Measurements from ENCODE around the gene MPG. TPM values are rescaled to one million over a fixed set of nuclear protein-coding genes. Genes with fewer than 3 reads are reported as not detected.
A peak's percentile ranks its signal among the peaks of the same experiment; 100 is the strongest.

MPG gene
- polyA plus RNA-seq, 1 experiment = 47.3 TPM

DNA sequence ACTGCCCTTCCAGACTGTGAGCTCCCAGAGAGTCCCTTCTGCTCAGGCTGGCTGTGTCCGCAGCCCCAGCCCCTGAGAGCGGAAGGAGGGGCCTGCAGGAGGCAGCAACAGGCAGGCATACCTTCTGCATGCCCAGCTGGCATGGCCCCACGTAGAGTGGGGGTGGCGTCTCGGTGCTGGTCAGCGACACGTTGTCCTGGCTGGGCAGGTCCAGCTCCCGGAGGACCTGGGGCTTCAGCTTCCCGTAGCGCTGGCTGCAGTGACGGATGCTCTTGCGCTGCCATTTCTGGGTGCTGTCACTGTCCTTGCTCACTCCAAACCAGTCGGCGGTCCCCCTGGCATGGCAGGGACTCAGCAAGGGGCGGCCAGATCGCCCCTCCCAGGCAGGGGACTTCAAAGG is 14.6 kb upstream of the MPG start:
- TF ChIP-seq, protein P1, sequence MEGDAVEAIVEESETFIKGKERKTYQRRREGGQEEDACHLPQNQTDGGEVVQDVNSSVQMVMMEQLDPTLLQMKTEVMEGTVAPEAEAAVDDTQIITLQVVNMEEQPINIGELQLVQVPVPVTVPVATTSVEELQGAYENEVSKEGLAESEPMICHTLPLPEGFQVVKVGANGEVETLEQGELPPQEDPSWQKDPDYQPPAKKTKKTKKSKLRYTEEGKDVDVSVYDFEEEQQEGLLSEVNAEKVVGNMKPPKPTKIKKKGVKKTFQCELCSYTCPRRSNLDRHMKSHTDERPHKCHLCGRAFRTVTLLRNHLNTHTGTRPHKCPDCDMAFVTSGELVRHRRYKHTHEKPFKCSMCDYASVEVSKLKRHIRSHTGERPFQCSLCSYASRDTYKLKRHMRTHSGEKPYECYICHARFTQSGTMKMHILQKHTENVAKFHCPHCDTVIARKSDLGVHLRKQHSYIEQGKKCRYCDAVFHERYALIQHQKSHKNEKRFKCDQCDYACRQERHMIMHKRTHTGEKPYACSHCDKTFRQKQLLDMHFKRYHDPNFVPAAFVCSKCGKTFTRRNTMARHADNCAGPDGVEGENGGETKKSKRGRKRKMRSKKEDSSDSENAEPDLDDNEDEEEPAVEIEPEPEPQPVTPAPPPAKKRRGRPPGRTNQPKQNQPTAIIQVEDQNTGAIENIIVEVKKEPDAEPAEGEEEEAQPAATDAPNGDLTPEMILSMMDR (IDR thresholded peaks at IDR 0.05; ENCODE audit: low read depth, low read length) = no peak
- ChIA-PET CTCF (interaction anchor here (1.0 to 12.2 kb wide), 2 partner anchors 33 to 299 kb away, joined by 4 to 242 read pairs; no protein-coding TSS in a partner anchor), POLR2A (interaction anchor here (0.6 to 1.0 kb wide), 2 partner anchors 31 to 34 kb away, joined by 3 read pairs; no protein-coding TSS in a partner anchor)
- no peaks in the 10 kb centered on the region for H3K27me3 ChIP-seq (ENCODE audit: control insufficient read depth, insufficient read depth, low read length)
- no peak overlapping the region for H3K4me3 ChIP-seq (ENCODE audit: low read depth, low read length)
- H3K9me3 ChIP-seq (ENCODE audit: control insufficient read depth, insufficient read depth, low read length) = no peaks in the 10 kb centered on the region; the same call in 1 of the 2 replicates
- DNase-seq (ENCODE audit: low read depth, low spot score) = no peak
- no peak overlapping the region for H3K27ac ChIP-seq (ENCODE audit: low read depth, low read length)

DNA sequence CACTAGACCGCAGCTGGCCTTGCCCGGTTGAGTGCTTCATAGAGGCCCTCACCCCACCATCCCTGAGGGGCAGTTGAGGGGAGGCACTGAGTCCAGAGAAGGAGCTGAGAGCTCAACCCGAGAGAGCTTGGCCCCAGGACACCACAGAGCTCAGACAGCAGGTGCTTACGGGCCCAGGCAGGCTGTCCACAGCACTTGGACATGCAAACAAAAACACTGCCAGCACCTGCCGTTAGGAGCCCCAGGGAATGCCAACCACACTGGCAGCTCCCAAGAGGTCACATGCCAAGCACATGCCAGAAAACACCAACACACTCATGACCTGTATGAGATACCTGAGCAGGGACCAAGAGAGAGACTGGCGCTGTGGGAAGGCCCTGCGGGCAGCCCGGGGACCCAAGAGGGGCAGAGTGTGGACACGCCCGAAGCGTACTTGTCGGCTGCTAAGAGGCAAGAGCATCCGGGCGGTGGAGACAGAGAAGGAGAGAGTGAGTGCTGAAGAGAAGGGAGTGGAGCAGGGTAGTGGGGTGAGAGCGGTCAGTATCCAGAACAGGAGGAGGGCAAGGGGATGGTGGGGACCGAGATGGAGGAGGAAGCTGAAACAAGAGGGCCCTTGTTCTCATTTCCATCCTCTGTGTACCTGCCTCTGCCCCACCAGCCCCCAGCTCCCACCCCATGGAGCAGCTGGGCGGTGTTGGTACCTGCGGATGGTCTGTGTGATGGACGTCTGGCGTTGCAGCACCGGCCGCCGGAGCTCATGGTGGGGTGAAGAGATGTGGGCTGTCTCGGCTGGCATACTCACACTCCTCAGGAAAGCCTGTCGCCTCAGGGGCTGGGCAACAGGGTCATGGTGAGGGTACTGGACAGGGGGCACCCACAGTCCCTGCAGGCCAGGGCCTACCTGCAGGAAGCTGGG is 13.8 kb upstream of the MPG start:
- CTCF ChIA-PET = interaction anchor here (0.6 to 12.2 kb wide), 8 partner anchors 8 to 312 kb away, joined by 3 to 242 read pairs (median 12); partner anchors contain the start of gene MPG
- no peaks in the 10 kb centered on the region for H3K27me3 ChIP-seq (ENCODE audit: control insufficient read depth, insufficient read depth, low read length)
- no peak overlapping the region for H3K4me3 ChIP-seq (ENCODE audit: low read depth, low read length)
- POLR2A ChIA-PET = interaction anchor here (1.0 kb wide), 1 partner anchor 30 kb away, joined by 3 read pairs; no protein-coding TSS in a partner anchor
- TF ChIP-seq, protein P1 (IDR thresholded peaks at IDR 0.05; ENCODE audit: low read depth, low read length) = no peak
- no peak overlapping the region for H3K27ac ChIP-seq (ENCODE audit: low read depth, low read length)
- no peaks in the 10 kb centered on the region; the same call in 1 of the 2 replicates for H3K9me3 ChIP-seq (ENCODE audit: control insufficient read depth, insufficient read depth, low read length)
- no peak for DNase-seq (ENCODE audit: low read depth, low spot score)

DNA sequence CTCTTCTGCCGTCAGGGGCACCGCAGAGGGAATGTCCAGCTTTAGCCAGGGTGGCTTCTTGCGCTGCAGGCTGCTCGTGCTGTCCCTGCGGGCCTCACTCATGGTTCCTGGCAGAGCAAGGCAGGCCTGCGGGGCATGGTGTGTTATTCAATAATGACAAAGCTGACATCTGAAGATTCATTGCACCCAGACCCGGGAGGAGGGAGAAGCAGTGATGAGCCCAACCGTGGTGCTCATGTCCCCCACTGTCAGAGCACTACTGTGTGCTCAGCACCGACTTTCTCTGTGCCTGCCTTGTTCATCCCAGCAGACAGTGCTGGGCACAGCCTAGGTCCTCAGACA is 13.1 kb upstream of the MPG start:
- Histone ChIP-seq H3K4me3 (ENCODE audit: low read depth, low read length) (no peak overlapping the region), H3K27me3 (ENCODE audit: control insufficient read depth, insufficient read depth, low read length) (no peaks in the 10 kb centered on the region), H3K9me3 (ENCODE audit: control insufficient read depth, insufficient read depth, low read length) (no peaks in the 10 kb centered on the region; the same call in 1 of the 2 replicates), H3K27ac (ENCODE audit: low read depth, low read length) (no peak overlapping the region)
- DNase-seq (ENCODE audit: low read depth, low spot score) = no peak
- ChIA-PET POLR2A (interaction anchor here (1.1 kb wide), 1 partner anchor 12 kb away, joined by 3 read pairs; no protein-coding TSS in a partner anchor), CTCF (interaction anchor here (1.5 to 12.2 kb wide), 8 partner anchors 8 to 47 kb away, joined by 3 to 242 read pairs (median 12); partner anchors contain the start of gene MPG)
- TF ChIP-seq, protein P1 (IDR thresholded peaks at IDR 0.05; ENCODE audit: low read depth, low read length) = no peak

DNA sequence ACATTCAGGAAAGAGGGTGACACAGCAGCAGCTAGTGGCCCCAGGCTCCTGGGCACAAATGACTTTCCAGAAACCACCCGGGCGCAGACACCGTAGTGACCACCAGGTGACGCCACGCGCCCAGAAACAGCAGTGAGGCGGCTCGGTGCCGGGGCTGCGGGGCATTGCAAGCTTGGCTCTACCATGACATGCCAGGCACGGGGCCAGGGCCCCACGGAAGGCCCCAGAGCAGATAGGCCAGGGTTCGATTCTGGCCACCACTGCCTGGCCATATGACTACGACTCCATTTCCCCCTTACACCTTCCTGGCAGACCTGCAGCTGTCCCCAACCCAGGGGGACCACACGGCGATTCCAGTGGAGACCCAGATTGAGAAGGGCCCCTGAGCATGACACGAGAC is 12.3 kb upstream of the MPG start:
- DNase-seq (ENCODE audit: low read depth, low spot score) = no peak
- TF ChIP-seq, protein P1 (IDR thresholded peaks at IDR 0.05; ENCODE audit: low read depth, low read length) = peak; percentile 95
- Histone ChIP-seq H3K27ac (ENCODE audit: low read depth, low read length) (no peak overlapping the region), H3K4me3 (ENCODE audit: low read depth, low read length) (no peak overlapping the region), H3K9me3 (ENCODE audit: control insufficient read depth, insufficient read depth, low read length) (no peaks in the 10 kb centered on the region; the same call in 1 of the 2 replicates), H3K27me3 (ENCODE audit: control insufficient read depth, insufficient read depth, low read length) (no peaks in the 10 kb centered on the region)
- CTCF ChIA-PET = interaction anchor here (0.6 to 12.2 kb wide), 23 partner anchors 9 to 296 kb away, joined by 3 to 242 read pairs (median 4); partner anchors contain the start of genes HBQ1, MPG, POLR3K and SNRNP25
- POLR2A ChIA-PET = interaction anchor here (1.1 to 2.2 kb wide), 5 partner anchors 10 to 31 kb away, joined by 3 to 9 read pairs (median 4); partner anchors contain the start of genes POLR3K and SNRNP25
